K562 (cell line): ENCODE data around the gene TUBD1. TPM values are rescaled to one million over a fixed set of nuclear protein-coding genes. Genes with fewer than 3 reads are reported as not detected.

ENCODE experiments used
- ELF2 ChIP-seq: fragments of 250-450 bp; sonication (Bioruptor Pico); IDR thresholded peaks from 2 replicates; pipeline ENCODE4 v1.5.0; 2021; ENCODE audit warnings: mild to moderate bottlenecking
- HDAC6 ChIP-seq: IDR thresholded peaks from 2 replicates; pipeline ENCODE4 v1.6.1; 2012; ENCODE audit warnings: low read depth, mild to moderate bottlenecking, control low read depth, inconsistent platforms, low read length, moderate library complexity
- MYBL2 ChIP-seq, 2 experiments: fragments of 450-650 bp in 1 of 2; sonication (generic) in 1 of 2; formaldehyde crosslinking in 1 of 2; IDR thresholded peaks; 2 replicates each; pipeline versions ENCODE4 v1.6.1 to v1.8.1; 2017 to 2022; ENCODE audit warnings: borderline replicate concordance in 1 of 2, inconsistent platforms in 1 of 2, low read depth in 1 of 2, mild to moderate bottlenecking in 1 of 2, missing genetic modification reagents in 1 of 2, moderate library complexity in 1 of 2
- SRSF7 ChIP-seq: fragments of 200-400 bp; formaldehyde crosslinking; optimal IDR thresholded peaks from 2 replicates; pipeline ENCODE3; 2017; ENCODE audit warnings: mild to moderate bottlenecking, low read depth, low read length
- STAT5A ChIP-seq: IDR thresholded peaks from 2 replicates; pipeline ENCODE4 v1.6.1; 2012; ENCODE audit warnings: low read length, inconsistent platforms, borderline replicate concordance
- ZNF217 ChIP-seq: sonication (generic); formaldehyde crosslinking; IDR thresholded peaks from 2 replicates; pipeline ENCODE4 v1.8.0; 2022; ENCODE audit warnings: mild to moderate bottlenecking, missing genetic modification reagents
- ZNF354B ChIP-seq: fragments of 250-450 bp; sonication (Bioruptor Pico); IDR thresholded peaks from 2 replicates; pipeline ENCODE4 v1.4.0; 2020
- ZNF586 ChIP-seq: fragments of 450-650 bp; formaldehyde crosslinking; conservative IDR thresholded peaks from 2 replicates; pipeline ENCODE4 v1.4.0; 2020; ENCODE audit warnings: mild to moderate bottlenecking, moderate library complexity
- ZNF589 ChIP-seq: fragments of 200-800 bp; sonication (Bioruptor generic); IDR thresholded peaks from 2 replicates; pipeline ENCODE4 v1.6.1; 2016; ENCODE audit warnings: low read depth, missing genetic modification characterization, missing compliant biosample characterization
- polyA plus RNA-seq, 8 experiments: library from polyadenylated mRNA; depleted of rRNA in 4 of 8; stranded (reverse) in 5 of 8; unstranded in 3 of 8; fragments of >200 nt; fragmentation: Nextera tagmentation in 2 of 8; fragmentation: Illumina TruSeq in 1 of 8; extraction: Ambion mirVana in 2 of 8; extraction: Trizol in 1 of 8; gene quantifications; 2 replicates each; pipeline versions ENCODE4 v1.2.1 to v1.2.3, GENCODE V29; 2011 to 2014; ENCODE audit warnings: inconsistent platforms in 1 of 8, missing spikeins in 1 of 8
- total RNA-seq, 7 experiments: library from RNA; depleted of rRNA in 6 of 7; stranded (reverse); fragments of >200 nt in 6 of 7; fragmentation: Illumina TruSeq in 2 of 7; extraction: Trizol in 2 of 7; gene quantifications; 2 replicates each; pipeline versions ENCODE4 v1.2.1 to v1.2.3, GENCODE V29; 2011 to 2021; ENCODE audit warnings: low replicate concordance in 1 of 7
- TF ChIP-seq, protein P1 (sequence below): fragments of 450-650 bp; formaldehyde crosslinking; IDR thresholded peaks from 2 replicates; pipeline ENCODE4 v1.4.0; 2022; ENCODE audit warnings: missing genetic modification characterization
- TF ChIP-seq, protein P2 (sequence below), 2 experiments: fragments of 200-800 bp in 1 of 2; sonication (Bioruptor generic) in 1 of 2; sonication (generic) in 1 of 2; formaldehyde crosslinking in 1 of 2; IDR thresholded peaks in 1 of 2; conservative IDR thresholded peaks in 1 of 2; 2 replicates each; pipeline versions ENCODE4 v1.5.0 to v1.6.1; 2016 to 2020; ENCODE audit warnings: missing compliant biosample characterization in 1 of 2, missing genetic modification characterization in 1 of 2, missing genetic modification reagents in 1 of 2
- TF ChIP-seq, protein P3 (sequence below): fragments of 200-800 bp; sonication (Bioruptor generic); IDR thresholded peaks from 2 replicates; pipeline ENCODE4 v1.6.1; 2016; ENCODE audit warnings: missing genetic modification characterization, missing compliant biosample characterization
- TF ChIP-seq, protein P4 (sequence below): fragments of 450-650 bp; IDR thresholded peaks from 2 replicates; pipeline ENCODE4 v1.6.1; 2017; ENCODE audit warnings: antibody characterized with exemption
- TF ChIP-seq, protein P5 (sequence below): fragments of 250-450 bp; sonication (Bioruptor Pico); IDR thresholded peaks from 2 replicates; pipeline ENCODE4 v1.4.0; 2020; ENCODE audit warnings: borderline replicate concordance

The TUBD1 gene
- total and polyA plus RNA-seq, 9 of the 15 experiments (the other 6 are each of a cell fraction or from before 2014, with no cell fraction given): 10.8 to 35.3 (median 17.9) TPM

DNA sequence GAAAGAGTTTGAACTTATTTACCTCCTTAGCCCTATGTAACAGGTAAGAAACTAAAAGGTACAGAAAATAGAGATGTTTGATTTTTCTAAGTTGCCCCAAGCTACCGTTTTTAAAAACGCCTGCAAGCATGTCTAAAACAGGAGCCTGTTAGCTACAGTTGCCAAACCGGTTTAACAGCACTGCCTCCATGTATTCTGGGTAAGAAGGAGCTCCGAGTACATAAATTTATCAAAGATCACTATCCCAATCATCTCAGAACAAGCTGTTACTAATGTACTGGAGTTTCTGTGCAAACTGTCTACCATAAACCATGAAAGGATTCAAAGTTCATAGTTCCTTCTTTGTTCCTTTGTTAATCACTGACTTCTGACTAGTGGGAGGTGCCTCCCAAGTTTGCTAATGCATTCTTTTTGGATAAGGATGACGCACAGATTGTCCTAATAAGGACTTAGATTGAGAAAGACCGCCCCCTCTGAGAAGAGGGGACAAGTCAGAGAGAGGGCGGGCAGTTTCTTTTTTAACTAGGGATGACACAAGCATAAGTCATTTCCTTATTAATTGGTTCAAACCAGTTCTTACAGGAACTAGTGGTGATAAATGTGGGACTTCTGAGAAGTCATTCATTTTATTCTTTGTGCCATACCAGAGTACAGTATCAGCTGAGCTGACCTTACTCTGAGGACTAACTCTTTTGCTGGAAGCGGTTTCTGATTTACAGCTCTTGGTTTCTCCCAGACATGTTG lies 55.3 kb downstream of the TUBD1 start (continued):
- TF ChIP-seq MYBL2 (IDR thresholded peaks at IDR 0.05; ENCODE audit: low read depth) (no peak), MYBL2 (CRISPR knock-in tag; IDR thresholded peaks at IDR 0.05; ENCODE audit: borderline replicate concordance) (no peak), ZNF586 (CRISPR knock-in tag) (no peak), ELF2 (CRISPR knock-in tag) (0 out of 2 replicates have a peak, but pooled peaks have one; percentile 57), ZNF354B (CRISPR knock-in tag) (peak; percentile 83), ZNF217 (CRISPR knock-in tag) (no peak), HDAC6 (no peak), ZNF589 (peak; percentile 87), SRSF7 (no peak), STAT5A (peak; percentile 91)
- TF ChIP-seq, protein P1, sequence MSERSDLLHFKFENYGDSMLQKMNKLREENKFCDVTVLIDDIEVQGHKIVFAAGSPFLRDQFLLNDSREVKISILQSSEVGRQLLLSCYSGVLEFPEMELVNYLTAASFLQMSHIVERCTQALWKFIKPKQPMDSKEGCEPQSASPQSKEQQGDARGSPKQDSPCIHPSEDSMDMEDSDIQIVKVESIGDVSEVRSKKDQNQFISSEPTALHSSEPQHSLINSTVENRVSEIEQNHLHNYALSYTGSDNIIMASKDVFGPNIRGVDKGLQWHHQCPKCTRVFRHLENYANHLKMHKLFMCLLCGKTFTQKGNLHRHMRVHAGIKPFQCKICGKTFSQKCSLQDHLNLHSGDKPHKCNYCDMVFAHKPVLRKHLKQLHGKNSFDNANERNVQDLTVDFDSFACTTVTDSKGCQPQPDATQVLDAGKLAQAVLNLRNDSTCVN (CRISPR knock-in tag): peak; percentile 87; the same call in 1 of the 2 replicates
- TF ChIP-seq, protein P2, sequence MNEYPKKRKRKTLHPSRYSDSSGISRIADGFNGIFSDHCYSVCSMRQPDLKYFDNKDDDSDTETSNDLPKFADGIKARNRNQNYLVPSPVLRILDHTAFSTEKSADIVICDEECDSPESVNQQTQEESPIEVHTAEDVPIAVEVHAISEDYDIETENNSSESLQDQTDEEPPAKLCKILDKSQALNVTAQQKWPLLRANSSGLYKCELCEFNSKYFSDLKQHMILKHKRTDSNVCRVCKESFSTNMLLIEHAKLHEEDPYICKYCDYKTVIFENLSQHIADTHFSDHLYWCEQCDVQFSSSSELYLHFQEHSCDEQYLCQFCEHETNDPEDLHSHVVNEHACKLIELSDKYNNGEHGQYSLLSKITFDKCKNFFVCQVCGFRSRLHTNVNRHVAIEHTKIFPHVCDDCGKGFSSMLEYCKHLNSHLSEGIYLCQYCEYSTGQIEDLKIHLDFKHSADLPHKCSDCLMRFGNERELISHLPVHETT (CRISPR knock-in tag; conservative IDR thresholded peaks at IDR 0.05 in 1 of 2, IDR thresholded peaks at IDR 0.05 in 1 of 2): peak in 1 of 2 experiments; percentile 93; a peak in 2 of 4 replicates
- TF ChIP-seq, protein P3, sequence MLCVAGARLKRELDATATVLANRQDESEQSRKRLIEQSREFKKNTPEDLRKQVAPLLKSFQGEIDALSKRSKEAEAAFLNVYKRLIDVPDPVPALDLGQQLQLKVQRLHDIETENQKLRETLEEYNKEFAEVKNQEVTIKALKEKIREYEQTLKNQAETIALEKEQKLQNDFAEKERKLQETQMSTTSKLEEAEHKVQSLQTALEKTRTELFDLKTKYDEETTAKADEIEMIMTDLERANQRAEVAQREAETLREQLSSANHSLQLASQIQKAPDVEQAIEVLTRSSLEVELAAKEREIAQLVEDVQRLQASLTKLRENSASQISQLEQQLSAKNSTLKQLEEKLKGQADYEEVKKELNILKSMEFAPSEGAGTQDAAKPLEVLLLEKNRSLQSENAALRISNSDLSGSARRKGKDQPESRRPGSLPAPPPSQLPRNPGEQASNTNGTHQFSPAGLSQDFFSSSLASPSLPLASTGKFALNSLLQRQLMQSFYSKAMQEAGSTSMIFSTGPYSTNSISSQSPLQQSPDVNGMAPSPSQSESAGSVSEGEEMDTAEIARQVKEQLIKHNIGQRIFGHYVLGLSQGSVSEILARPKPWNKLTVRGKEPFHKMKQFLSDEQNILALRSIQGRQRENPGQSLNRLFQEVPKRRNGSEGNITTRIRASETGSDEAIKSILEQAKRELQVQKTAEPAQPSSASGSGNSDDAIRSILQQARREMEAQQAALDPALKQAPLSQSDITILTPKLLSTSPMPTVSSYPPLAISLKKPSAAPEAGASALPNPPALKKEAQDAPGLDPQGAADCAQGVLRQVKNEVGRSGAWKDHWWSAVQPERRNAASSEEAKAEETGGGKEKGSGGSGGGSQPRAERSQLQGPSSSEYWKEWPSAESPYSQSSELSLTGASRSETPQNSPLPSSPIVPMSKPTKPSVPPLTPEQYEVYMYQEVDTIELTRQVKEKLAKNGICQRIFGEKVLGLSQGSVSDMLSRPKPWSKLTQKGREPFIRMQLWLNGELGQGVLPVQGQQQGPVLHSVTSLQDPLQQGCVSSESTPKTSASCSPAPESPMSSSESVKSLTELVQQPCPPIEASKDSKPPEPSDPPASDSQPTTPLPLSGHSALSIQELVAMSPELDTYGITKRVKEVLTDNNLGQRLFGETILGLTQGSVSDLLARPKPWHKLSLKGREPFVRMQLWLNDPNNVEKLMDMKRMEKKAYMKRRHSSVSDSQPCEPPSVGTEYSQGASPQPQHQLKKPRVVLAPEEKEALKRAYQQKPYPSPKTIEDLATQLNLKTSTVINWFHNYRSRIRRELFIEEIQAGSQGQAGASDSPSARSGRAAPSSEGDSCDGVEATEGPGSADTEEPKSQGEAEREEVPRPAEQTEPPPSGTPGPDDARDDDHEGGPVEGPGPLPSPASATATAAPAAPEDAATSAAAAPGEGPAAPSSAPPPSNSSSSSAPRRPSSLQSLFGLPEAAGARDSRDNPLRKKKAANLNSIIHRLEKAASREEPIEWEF (CRISPR knock-in tag): peak; percentile 93
- TF ChIP-seq, protein P4, sequence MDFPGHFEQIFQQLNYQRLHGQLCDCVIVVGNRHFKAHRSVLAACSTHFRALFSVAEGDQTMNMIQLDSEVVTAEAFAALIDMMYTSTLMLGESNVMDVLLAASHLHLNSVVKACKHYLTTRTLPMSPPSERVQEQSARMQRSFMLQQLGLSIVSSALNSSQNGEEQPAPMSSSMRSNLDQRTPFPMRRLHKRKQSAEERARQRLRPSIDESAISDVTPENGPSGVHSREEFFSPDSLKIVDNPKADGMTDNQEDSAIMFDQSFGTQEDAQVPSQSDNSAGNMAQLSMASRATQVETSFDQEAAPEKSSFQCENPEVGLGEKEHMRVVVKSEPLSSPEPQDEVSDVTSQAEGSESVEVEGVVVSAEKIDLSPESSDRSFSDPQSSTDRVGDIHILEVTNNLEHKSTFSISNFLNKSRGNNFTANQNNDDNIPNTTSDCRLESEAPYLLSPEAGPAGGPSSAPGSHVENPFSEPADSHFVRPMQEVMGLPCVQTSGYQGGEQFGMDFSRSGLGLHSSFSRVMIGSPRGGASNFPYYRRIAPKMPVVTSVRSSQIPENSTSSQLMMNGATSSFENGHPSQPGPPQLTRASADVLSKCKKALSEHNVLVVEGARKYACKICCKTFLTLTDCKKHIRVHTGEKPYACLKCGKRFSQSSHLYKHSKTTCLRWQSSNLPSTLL: no peak
- TF ChIP-seq, protein P5, sequence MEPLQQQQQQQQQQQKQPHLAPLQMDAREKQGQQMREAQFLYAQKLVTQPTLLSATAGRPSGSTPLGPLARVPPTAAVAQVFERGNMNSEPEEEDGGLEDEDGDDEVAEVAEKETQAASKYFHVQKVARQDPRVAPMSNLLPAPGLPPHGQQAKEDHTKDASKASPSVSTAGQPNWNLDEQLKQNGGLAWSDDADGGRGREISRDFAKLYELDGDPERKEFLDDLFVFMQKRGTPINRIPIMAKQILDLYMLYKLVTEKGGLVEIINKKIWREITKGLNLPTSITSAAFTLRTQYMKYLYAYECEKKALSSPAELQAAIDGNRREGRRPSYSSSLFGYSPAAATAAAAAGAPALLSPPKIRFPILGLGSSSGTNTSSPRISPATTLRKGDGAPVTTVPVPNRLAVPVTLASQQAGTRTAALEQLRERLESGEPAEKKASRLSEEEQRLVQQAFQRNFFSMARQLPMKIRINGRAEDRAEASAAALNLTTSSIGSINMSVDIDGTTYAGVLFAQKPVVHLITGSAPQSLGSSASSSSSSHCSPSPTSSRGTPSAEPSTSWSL (CRISPR knock-in tag): no peak
